ENCODE data around the gene CIT.

CIT gene

GRCh38 chr12:119772431-119772830 is 104.7 kb downstream of the CIT start:
- DNase-seq (ENCODE audit: extremely low spot score) = no peak
- TF ChIP-seq CTCF (IDR thresholded peaks at IDR 0.05; ENCODE audit: control extremely low read depth, extremely low read depth, low read depth, missing control alignments) = no peak
- POLR2A ChIA-PET = no interaction called here
- CTCF ChIA-PET = interaction anchor here (1.1 to 1.3 kb wide), 2 partner anchors 12 to 36 kb away, joined by 3 to 4 read pairs; no protein-coding TSS in a partner anchor

GRCh38 chr12:119770146-119770545 is 107.0 kb downstream of the CIT start:
- no peak for TF ChIP-seq CTCF (IDR thresholded peaks at IDR 0.05; ENCODE audit: control extremely low read depth, extremely low read depth, low read depth, missing control alignments)
- no peak for DNase-seq (ENCODE audit: extremely low spot score)
- POLR2A ChIA-PET = no interaction called here
- CTCF ChIA-PET = no interaction called here

- TF ChIP-seq CTCF (IDR thresholded peaks at IDR 0.05; ENCODE audit: control extremely low read depth, extremely low read depth, low read depth, missing control alignments) = no peak
- CTCF ChIA-PET = no interaction called here
- POLR2A ChIA-PET = no interaction called here
- no peak for DNase-seq (ENCODE audit: extremely low spot score)
Measured at GRCh38 chr12:119762619-119763018, 114.5 kb downstream of the CIT start.

GRCh38 chr12:119758722-119759121 is 118.4 kb downstream of the CIT start:
- CTCF ChIA-PET = interaction anchor here (0.8 kb wide), 1 partner anchor 32 kb away, joined by 3 read pairs; no protein-coding TSS in a partner anchor
- TF ChIP-seq CTCF (IDR thresholded peaks at IDR 0.05; ENCODE audit: control extremely low read depth, extremely low read depth, low read depth, missing control alignments) = no peak

GRCh38 chr12:119758234-119758633 is 118.9 kb downstream of the CIT start:
- no peak for DNase-seq (ENCODE audit: extremely low spot score)
- TF ChIP-seq CTCF (IDR thresholded peaks at IDR 0.05; ENCODE audit: control extremely low read depth, extremely low read depth, low read depth, missing control alignments) = no peak
- CTCF ChIA-PET = interaction anchor here (0.8 kb wide), 1 partner anchor 33 kb away, joined by 3 read pairs; no protein-coding TSS in a partner anchor
- POLR2A ChIA-PET = no interaction called here

More at GRCh38 chr12:119758722-119759121, 118.4 kb downstream of the CIT start:
- DNase-seq (ENCODE audit: extremely low spot score) = no peak
- POLR2A ChIA-PET = no interaction called here

GRCh38 chr12:119751961-119752360 is 125.2 kb downstream of the CIT start:
- ChIA-PET POLR2A (no interaction called here), CTCF (no interaction called here)
- TF ChIP-seq CTCF (IDR thresholded peaks at IDR 0.05; ENCODE audit: control extremely low read depth, extremely low read depth, low read depth, missing control alignments) = no peak
- no peak for DNase-seq (ENCODE audit: extremely low spot score)

- ChIA-PET CTCF (interaction anchor here (0.7 kb wide), 1 partner anchor 9 kb away, joined by 4 read pairs; no protein-coding TSS in a partner anchor), POLR2A (no interaction called here)
- DNase-seq (ENCODE audit: extremely low spot score) = no peak
- TF ChIP-seq CTCF (IDR thresholded peaks at IDR 0.05; ENCODE audit: control extremely low read depth, extremely low read depth, low read depth, missing control alignments) = no peak
Measured at GRCh38 chr12:119749666-119750065, 127.5 kb downstream of the CIT start.

Data from GM10248 (cell line).